ENCODE data around the gene MMP25. TPM values are rescaled to one million over a fixed set of nuclear protein-coding genes. Genes with fewer than 3 reads are reported as not detected.

The MMP25 gene
- total and polyA plus RNA-seq, 9 of the 15 experiments (the other 6 are each of a cell fraction or from before 2014, with no cell fraction given), result 0.03 to 0.04 TPM; not detected in 7

GRCh38 chr16:3023669-3024478, 22.5 kb upstream of the MMP25 start, which contains the start of the genes HCFC1R1 and THOC6 (continued):
- TF ChIP-seq GTF2A2 (tag; IDR thresholded peaks at IDR 0.05) (no peak), ADNP (tag; IDR thresholded peaks at IDR 0.05) (no peak), RBM25 (IDR thresholded peaks at IDR 0.05; ENCODE audit: low read depth, low read length, severe bottlenecking) (no peak), HMGN3 (IDR thresholded peaks at IDR 0.05; ENCODE audit: borderline replicate concordance, extremely low read depth, insufficient read length, low read depth, low read length) (peak; percentile 15), ZBTB12 (CRISPR knock-in tag; IDR thresholded peaks at IDR 0.05) (peak; percentile 64), SRSF7 (optimal IDR thresholded peaks at IDR 0.05; ENCODE audit: low read depth, low read length) (no peak), MAZ (CRISPR knock-in tag; conservative IDR thresholded peaks at IDR 0.05 in 1 of 2, IDR thresholded peaks at IDR 0.05 in 1 of 2) (peak; percentile 57 to 83; a peak in 3 of 4 replicates), PCBP2 (IDR thresholded peaks at IDR 0.05; ENCODE audit: low read depth, low read length, poor library complexity, severe bottlenecking) (no peak), ZNF212 (CRISPR knock-in tag; IDR thresholded peaks at IDR 0.05) (no peak), ZNF740 (CRISPR knock-in tag; IDR thresholded peaks at IDR 0.05) (no peak), ZNF740 (tag; IDR thresholded peaks at IDR 0.05) (no peak), ATF3 (IDR thresholded peaks at IDR 0.05) (peak; percentile 46; the same call in 1 of the 2 replicates), ATF3 (CRISPR knock-in tag; conservative IDR thresholded peaks at IDR 0.05) (no peak), TSC22D4 (tag; IDR thresholded peaks at IDR 0.05) (no peak), E2F3 (CRISPR knock-in tag; IDR thresholded peaks at IDR 0.05) (peak; percentile 72; the same call in 1 of the 2 replicates), EP400 (IDR thresholded peaks at IDR 0.05) (peak; percentile 98), ZZZ3 (IDR thresholded peaks at IDR 0.05) (no peak), ZNF644 (tag; IDR thresholded peaks at IDR 0.05; ENCODE audit: low read depth) (no peak), HNRNPLL (IDR thresholded peaks at IDR 0.05; ENCODE audit: low read depth, low read length, poor library complexity, severe bottlenecking) (peak; percentile 93), SOX6 (IDR thresholded peaks at IDR 0.05) (0 out of 2 replicates have a peak, but pooled peaks have one; percentile 20), ZNF444 (CRISPR knock-in tag; IDR thresholded peaks at IDR 0.05) (no peak), ZSCAN29 (IDR thresholded peaks at IDR 0.05) (peak; percentile 62; the same call in 1 of the 2 replicates), KLF10 (CRISPR knock-in tag; IDR thresholded peaks at IDR 0.05) (no peak), KDM1A (IDR thresholded peaks at IDR 0.05) (no peak)
- TF ChIP-seq, protein P1, sequence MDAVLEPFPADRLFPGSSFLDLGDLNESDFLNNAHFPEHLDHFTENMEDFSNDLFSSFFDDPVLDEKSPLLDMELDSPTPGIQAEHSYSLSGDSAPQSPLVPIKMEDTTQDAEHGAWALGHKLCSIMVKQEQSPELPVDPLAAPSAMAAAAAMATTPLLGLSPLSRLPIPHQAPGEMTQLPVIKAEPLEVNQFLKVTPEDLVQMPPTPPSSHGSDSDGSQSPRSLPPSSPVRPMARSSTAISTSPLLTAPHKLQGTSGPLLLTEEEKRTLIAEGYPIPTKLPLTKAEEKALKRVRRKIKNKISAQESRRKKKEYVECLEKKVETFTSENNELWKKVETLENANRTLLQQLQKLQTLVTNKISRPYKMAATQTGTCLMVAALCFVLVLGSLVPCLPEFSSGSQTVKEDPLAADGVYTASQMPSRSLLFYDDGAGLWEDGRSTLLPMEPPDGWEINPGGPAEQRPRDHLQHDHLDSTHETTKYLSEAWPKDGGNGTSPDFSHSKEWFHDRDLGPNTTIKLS (IDR thresholded peaks at IDR 0.05; ENCODE audit: borderline replicate concordance, low read depth), result peak; percentile 96

Data from K562 (cell line).